HEK293 (cell line): ENCODE results near the gene SRPRB.

Experiments used
- CTCF ChIA-PET: fragments of 350-600 bp; formaldehyde crosslinking; extraction: SDS; loops from one replicate; lab custom pipeline; 2021; ENCODE audit warnings: antibody characterized with exemption; lab: Yijun Ruan, JAX
- POLR2A ChIA-PET: fragments of 300-600 bp; formaldehyde crosslinking; extraction: SDS; loops from one replicate; lab custom pipeline; 2020; ENCODE audit warnings: antibody characterized with exemption, inconsistent platforms; lab: Yijun Ruan, JAX
- H3K27ac ChIP-seq: fragments of 200-500 bp; sonication (Bioruptor generic); 2 replicates; pipeline ENCODE4 v1.5.1; 2014; ENCODE audit warnings: low read depth, low read length, control low read depth, inconsistent platforms; ENCODE audit errors: extremely low read depth
- H3K36me3 ChIP-seq, 2 experiments: fragments of 200-500 bp in 1 of 2; sonication (Bioruptor generic) in 1 of 2; 1 replicate in 1 of 2; 2 replicates in 1 of 2; pipeline ENCODE4 v1.5.1; 2014 to 2017; ENCODE audit warnings: inconsistent platforms in 2 of 2, low read length in 2 of 2; ENCODE audit not compliant: control insufficient read depth in 2 of 2, insufficient read depth in 1 of 2
- H3K4me1 ChIP-seq: fragments of 200-500 bp; sonication (Bioruptor generic); 2 replicates; pipeline ENCODE4 v1.5.1; 2014; ENCODE audit warnings: mild to moderate bottlenecking, low read length, inconsistent platforms; ENCODE audit not compliant: control insufficient read depth, insufficient read depth
- H3K4me3 ChIP-seq: 2 replicates; pipeline ENCODE4 v1.5.1; 2011; ENCODE audit warnings: low read depth, mild to moderate bottlenecking, control low read depth, low read length, moderate library complexity
- H3K9me3 ChIP-seq: fragments of 200-500 bp; sonication (Bioruptor generic); 2 replicates; pipeline ENCODE4 v1.5.1; 2014; ENCODE audit warnings: low read depth, low read length, inconsistent platforms; ENCODE audit not compliant: control insufficient read depth, insufficient read depth
- ELK4 ChIP-seq: IDR thresholded peaks from 2 replicates; pipeline ENCODE4 v1.6.1; 2011; ENCODE audit warnings: mild to moderate bottlenecking, low read depth, low read length, borderline replicate concordance
- PRDM2 ChIP-seq: fragments of 450-650 bp; formaldehyde crosslinking; IDR thresholded peaks from 2 replicates; pipeline ENCODE4 v1.5.1; 2016; ENCODE audit warnings: missing biosample characterization, missing genetic modification characterization, borderline replicate concordance
- SCRT1 ChIP-seq: fragments of 450-650 bp; formaldehyde crosslinking; IDR thresholded peaks from 2 replicates; pipeline ENCODE4 v1.5.1; 2016; ENCODE audit warnings: missing biosample characterization, missing genetic modification characterization, borderline replicate concordance
- SCRT2 ChIP-seq: fragments of 450-650 bp; formaldehyde crosslinking; IDR thresholded peaks from 2 replicates; pipeline ENCODE4 v1.5.1; 2016; ENCODE audit warnings: missing biosample characterization, missing genetic modification characterization
- ZNF121 ChIP-seq: fragments of 450-650 bp; formaldehyde crosslinking; IDR thresholded peaks from 2 replicates; pipeline ENCODE4 v1.5.1; 2016; ENCODE audit warnings: missing biosample characterization, missing genetic modification characterization
- ZNF146 ChIP-seq: fragments of 450-650 bp; formaldehyde crosslinking; IDR thresholded peaks from 2 replicates; pipeline ENCODE4 v1.5.1; 2016; ENCODE audit warnings: missing biosample characterization, missing genetic modification characterization
- ZNF148 ChIP-seq: fragments of 450-650 bp; formaldehyde crosslinking; IDR thresholded peaks from 2 replicates; pipeline ENCODE4 v1.5.0; 2017; ENCODE audit warnings: missing biosample characterization, missing genetic modification characterization, borderline replicate concordance
- ZNF518A ChIP-seq: fragments of 450-650 bp; formaldehyde crosslinking; conservative IDR thresholded peaks from 2 replicates; pipeline ENCODE4 v1.5.1; 2016; ENCODE audit warnings: low read depth, missing biosample characterization, missing genetic modification characterization
- ZNF544 ChIP-seq: fragments of 450-650 bp; formaldehyde crosslinking; IDR thresholded peaks from 2 replicates; pipeline ENCODE4 v1.5.0; 2017; ENCODE audit warnings: missing biosample characterization, missing genetic modification characterization
- ZNF654 ChIP-seq: fragments of 450-650 bp; formaldehyde crosslinking; IDR thresholded peaks from 2 replicates; pipeline ENCODE4 v1.5.1; 2016; ENCODE audit warnings: low read depth, missing biosample characterization, missing genetic modification characterization
- ZNF768 ChIP-seq: fragments of 450-650 bp; formaldehyde crosslinking; IDR thresholded peaks from 2 replicates; pipeline ENCODE4 v1.5.1; 2018; ENCODE audit warnings: missing biosample characterization, mild to moderate bottlenecking, missing genetic modification characterization

Gene SRPRB

GRCh38 chr3:133805384-133805701 is 272 bp upstream of the SRPRB start:
- H3K4me1 ChIP-seq = no peaks in the 10 kb centered on the region
- H3K4me3 ChIP-seq = peak overlapping the region; percentile 91
- CTCF ChIA-PET = interaction anchor here (1.1 kb wide), 1 partner anchor 142 kb away, joined by 3 read pairs; no protein-coding TSS in a partner anchor
- POLR2A ChIA-PET = interaction anchor here (0.6 kb wide), 1 partner anchor 100 kb away, joined by 4 read pairs; no protein-coding TSS in a partner anchor
- TF ChIP-seq SCRT1 (tag by site-specific recombination) (no peak), ZNF768 (tag by site-specific recombination) (no peak), ZNF518A (tag by site-specific recombination) (peak; percentile 35; the same call in 1 of the 2 replicates)
- peaks cover 15 to 23% of the 10 kb centered on the region in 2 experiments for H3K36me3 ChIP-seq
- H3K27ac ChIP-seq = no peak overlapping the region
- no peaks in the 10 kb centered on the region for H3K9me3 ChIP-seq

- H3K9me3 ChIP-seq = no peaks in the 10 kb centered on the region
- TF ChIP-seq ZNF544 (tag by site-specific recombination) (no peak), SCRT2 (tag by site-specific recombination) (peak; percentile 73)
- no peak overlapping the region for H3K27ac ChIP-seq
- peaks cover 20 to 81% of the 10 kb centered on the region in 2 experiments for H3K36me3 ChIP-seq
- no peak overlapping the region for H3K4me3 ChIP-seq
- ChIA-PET CTCF (no interaction called here), POLR2A (no interaction called here)
- H3K4me1 ChIP-seq = no peaks in the 10 kb centered on the region
Observed at GRCh38 chr3:133812872-133813271, 7.3 kb downstream of the SRPRB start.

GRCh38 chr3:133815386-133815785 is 9.8 kb downstream of the SRPRB start:
- ChIA-PET CTCF (no interaction called here), POLR2A (no interaction called here)
- Histone ChIP-seq H3K27ac (no peak overlapping the region), H3K36me3 (peaks cover 21 to 79% of the 10 kb centered on the region in 2 experiments), H3K4me1 (no peaks in the 10 kb centered on the region), H3K9me3 (no peaks in the 10 kb centered on the region), H3K4me3 (no peak overlapping the region)
- TF ChIP-seq ZNF654 (tag by site-specific recombination) = no peak

GRCh38 chr3:133820129-133820528 is 14.5 kb downstream of the SRPRB start:
- Histone ChIP-seq H3K4me3 (no peak overlapping the region), H3K36me3 (peaks cover 13 to 89% of the 10 kb centered on the region in 2 experiments; a peak in 2 of 3 replicates), H3K4me1 (no peaks in the 10 kb centered on the region), H3K9me3 (no peaks in the 10 kb centered on the region), H3K27ac (no peak overlapping the region)
- ChIA-PET CTCF (interaction anchor here (0.7 to 5.8 kb wide), 6 partner anchors 23 to 392 kb away, joined by 3 to 45 read pairs (median 4); no protein-coding TSS in a partner anchor), POLR2A (no interaction called here)
- no peak for TF ChIP-seq ELK4
- TF ChIP-seq ZNF121 = no peak
- no peak for TF ChIP-seq ZNF146 (tag by site-specific recombination)
- TF ChIP-seq ZNF148 (tag by site-specific recombination) = no peak
- no peak for TF ChIP-seq PRDM2
